Activated T-cell treated with anti-CD3 and anti-CD28 coated beads, Interleukin-2, amount 50 U/mL, for 24 hours (primary cell): Measurements from ENCODE around the gene CERS6.

ENCODE experiments used
- DNase-seq: peaks from one replicate; pipeline ENCODE4 v3.0.0-alpha.2; 2020
- H3K27ac Mint-ChIP-seq: 2 replicates; pipeline ENCODE4 v1.8.0; 2020; ENCODE audit warnings: mild to moderate bottlenecking, mixed read lengths
- H3K27me3 Mint-ChIP-seq: 2 replicates; pipeline ENCODE4 v1.8.0; 2020; ENCODE audit warnings: mixed read lengths
- H3K36me3 Mint-ChIP-seq: 2 replicates; pipeline ENCODE4 v1.8.0; 2020; ENCODE audit warnings: low read depth, mixed read lengths
- H3K4me1 Mint-ChIP-seq: 2 replicates; pipeline ENCODE4 v1.8.0; 2020; ENCODE audit warnings: low read depth, mixed read lengths
- H3K4me3 Mint-ChIP-seq: 2 replicates; pipeline ENCODE4 v1.8.0; 2020; ENCODE audit warnings: mild to moderate bottlenecking, moderate library complexity, mixed read lengths
- H3K9me3 Mint-ChIP-seq: 2 replicates; pipeline ENCODE4 v1.8.0; 2020; ENCODE audit warnings: mixed read lengths

The CERS6 gene

DNA sequence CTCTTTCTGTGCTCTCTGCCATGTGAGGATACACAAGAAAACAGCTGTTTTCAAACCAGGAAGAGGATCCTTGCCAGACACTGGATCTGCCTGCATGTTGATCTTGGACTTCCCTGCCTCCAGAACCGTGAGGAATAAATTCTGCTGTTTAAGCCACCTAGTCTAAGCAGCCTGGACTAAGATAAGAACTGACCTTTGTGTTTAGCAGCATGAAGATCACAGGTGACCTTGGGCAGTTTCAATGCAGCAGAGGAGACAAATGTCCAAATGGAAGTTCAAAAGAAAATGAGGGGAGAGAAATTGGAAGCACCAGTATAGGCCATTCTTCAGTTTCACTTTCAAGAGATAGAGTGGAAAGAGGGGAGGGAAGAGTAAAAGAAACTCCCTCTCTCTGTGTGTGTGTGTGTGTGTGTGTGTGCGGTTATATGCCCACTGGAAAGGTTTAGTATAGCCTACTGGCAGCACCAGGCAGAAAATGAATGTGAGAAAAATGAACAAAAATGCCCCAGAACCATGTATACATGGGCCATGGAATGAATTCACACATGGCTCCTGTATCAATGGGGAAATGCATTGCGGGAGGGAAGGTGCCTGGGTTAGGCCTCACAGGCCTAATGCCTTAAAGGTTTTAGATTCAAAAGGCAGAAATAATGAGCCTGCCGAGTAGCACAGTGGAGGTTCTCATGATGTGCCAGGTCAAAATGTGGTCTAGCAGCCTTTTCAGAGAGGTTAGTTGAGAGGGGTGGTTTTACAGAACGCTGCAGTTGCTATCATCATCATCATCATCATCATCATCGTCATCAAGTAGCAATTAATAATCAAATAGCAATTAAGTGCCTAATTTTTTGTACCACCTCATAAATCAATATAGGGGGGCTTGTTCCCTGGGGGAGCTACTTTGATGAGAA is 1.1 kb upstream of the CERS6 start:
- no peaks in the 10 kb centered on the region for H3K9me3 Mint-ChIP-seq
- no peak overlapping the region for H3K27ac Mint-ChIP-seq
- peaks cover 44% of the 10 kb centered on the region for H3K4me1 Mint-ChIP-seq
- no peaks in the 10 kb centered on the region for H3K27me3 Mint-ChIP-seq
- H3K36me3 Mint-ChIP-seq: peaks cover 10% of the 10 kb centered on the region
- no peak overlapping the region for H3K4me3 Mint-ChIP-seq
- no peak for DNase-seq

DNA sequence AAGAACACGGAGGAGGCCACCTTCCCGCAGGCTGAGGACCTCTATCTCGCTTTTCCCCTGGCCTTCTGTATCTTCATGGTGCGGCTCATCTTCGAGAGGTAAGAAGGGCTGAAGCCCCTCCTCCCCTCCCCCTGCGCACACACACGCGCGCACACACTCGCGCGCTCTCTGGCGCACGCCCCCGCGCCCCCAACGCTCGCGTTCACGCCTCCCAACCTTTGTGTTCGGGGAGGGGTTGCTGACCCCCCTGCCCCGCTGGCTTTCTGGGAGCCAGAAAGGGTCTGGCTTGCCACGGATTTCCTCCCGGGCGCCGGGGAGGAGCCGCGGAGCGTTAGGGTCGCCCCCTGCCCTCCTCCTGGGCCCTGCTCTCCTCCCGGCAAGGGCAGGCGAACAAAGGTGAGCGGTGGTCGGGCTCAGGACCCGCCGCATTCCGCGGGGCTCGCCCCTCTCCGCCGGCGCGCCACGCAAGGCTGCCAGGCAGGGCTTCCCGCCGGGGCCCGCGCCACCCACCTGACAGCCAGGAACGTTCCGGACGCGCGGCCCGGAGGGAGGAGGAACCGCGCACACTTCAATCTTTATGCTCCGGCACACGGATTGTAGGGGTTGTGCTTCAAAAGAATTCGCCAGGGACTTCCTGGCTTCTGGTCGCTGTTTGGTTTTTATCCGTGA is 583 bp downstream of the CERS6 start:
- Mint-ChIP-seq H3K4me3 (peak overlapping the region; percentile 79), H3K9me3 (no peaks in the 10 kb centered on the region), H3K4me1 (peaks cover 46% of the 10 kb centered on the region), H3K27ac (peak overlapping the region; percentile 55), H3K36me3 (peaks cover 13% of the 10 kb centered on the region), H3K27me3 (no peaks in the 10 kb centered on the region)
- DNase-seq: no peak

DNA sequence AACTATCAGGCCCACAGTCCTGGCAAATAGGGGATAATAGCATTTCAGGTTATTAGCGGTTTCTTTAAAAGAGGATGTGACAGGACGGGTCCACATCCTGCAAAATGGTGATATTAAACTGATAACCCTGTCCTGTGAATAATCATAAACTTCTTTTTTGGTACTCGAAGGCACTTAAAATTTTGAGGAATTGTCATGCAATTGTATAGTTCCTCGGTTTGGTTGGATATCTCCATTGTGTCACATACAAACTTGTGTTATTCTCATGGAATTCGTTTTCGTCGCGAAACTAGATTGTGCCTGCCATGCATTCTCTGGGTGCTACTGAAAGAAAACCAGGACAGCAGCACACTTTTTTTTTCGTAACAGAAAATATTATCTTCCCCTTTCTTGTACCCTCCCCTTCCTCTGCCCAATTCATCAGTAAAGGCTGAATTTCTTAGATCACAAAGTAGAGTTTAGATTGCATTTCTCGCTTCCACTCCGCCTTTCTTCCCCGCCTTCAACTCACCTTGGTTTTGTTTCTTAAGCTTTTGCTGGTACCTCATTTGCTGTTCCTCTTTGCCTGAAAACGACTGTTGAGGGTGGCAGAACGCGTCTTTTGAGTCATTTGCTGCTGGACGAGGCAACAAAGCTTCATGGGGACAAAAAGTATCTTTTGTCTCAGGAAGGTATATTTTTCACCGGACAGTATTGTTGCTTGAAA is 1.3 kb downstream of the CERS6 start:
- DNase-seq: no peak
- Mint-ChIP-seq H3K27ac (peak overlapping the region; percentile 28), H3K4me3 (peak overlapping the region; percentile 79)

DNA sequence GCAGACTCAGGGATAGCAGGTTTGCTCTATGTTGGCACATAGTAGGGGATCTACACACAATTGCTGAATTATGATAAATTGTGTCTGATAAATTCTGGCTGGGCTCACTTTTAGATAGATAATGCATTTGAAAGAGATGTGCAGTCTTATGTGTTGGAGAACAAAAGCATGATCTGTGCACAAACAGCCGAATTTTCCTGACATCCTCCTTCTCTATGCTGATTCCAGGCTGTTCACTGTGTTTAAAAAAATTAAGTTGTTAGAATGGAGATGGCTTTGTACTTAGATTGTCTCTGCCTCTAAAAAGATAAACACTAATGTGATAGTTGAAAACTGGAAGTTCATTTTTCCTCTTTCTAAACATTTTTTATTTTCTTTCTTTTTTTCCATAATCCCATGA is 2.1 kb downstream of the CERS6 start:
- DNase-seq: no peak
- Mint-ChIP-seq H3K27me3 (no peaks in the 10 kb centered on the region), H3K4me1 (peaks cover 54% of the 10 kb centered on the region), H3K27ac (no peak overlapping the region), H3K36me3 (peaks cover 22% of the 10 kb centered on the region), H3K4me3 (peak overlapping the region; percentile 79), H3K9me3 (no peaks in the 10 kb centered on the region)

More for the DNA sequence above, 1.3 kb downstream of the CERS6 start:
- H3K36me3 Mint-ChIP-seq: peaks cover 20% of the 10 kb centered on the region
- H3K4me1 Mint-ChIP-seq: peaks cover 49% of the 10 kb centered on the region
- H3K9me3 Mint-ChIP-seq: no peaks in the 10 kb centered on the region
- no peaks in the 10 kb centered on the region for H3K27me3 Mint-ChIP-seq

DNA sequence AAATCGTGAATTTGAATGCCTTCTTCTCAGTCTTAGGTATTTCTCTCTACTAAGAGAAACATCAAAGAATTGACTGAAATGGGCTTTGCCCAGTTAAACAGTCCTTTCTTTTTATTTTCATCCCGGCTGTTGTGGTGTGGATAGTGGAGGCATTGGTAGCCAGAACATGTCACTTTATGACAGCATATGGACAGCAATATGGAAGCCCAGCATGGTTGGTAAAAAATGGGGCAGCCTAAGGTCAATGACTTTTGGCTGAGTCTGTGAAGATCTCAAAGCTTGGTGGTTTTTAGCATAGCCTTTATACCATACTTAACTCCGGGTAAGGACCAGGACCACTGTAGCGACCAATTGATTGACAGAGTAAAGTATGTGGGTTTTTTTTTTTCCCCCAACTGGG is 3.2 kb downstream of the CERS6 start:
- H3K4me1 Mint-ChIP-seq: peaks cover 54% of the 10 kb centered on the region
- H3K9me3 Mint-ChIP-seq: no peaks in the 10 kb centered on the region
- no peaks in the 10 kb centered on the region for H3K27me3 Mint-ChIP-seq
- H3K4me3 Mint-ChIP-seq: no peak overlapping the region
- H3K36me3 Mint-ChIP-seq: peaks cover 22% of the 10 kb centered on the region
- no peak overlapping the region for H3K27ac Mint-ChIP-seq
- no peak for DNase-seq

DNA sequence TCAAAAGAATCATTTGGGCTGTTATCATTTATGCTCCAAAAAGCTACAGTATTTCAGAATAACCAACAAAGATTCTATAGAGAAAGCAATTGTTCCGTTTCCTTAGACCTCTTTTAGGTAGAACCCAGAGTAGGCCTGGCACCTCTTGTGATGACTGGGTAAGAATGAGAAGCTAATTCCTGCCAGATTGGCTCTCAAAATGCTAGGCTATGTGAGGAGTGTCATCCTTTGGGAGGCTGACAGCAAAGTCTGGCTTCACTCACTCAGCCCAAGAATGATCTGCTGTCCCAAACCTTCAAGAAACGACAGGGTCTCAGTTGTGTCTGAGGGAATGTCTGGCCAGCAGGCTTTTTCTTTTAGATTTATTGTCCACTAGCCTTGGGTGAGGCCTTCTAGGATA is 4.5 kb downstream of the CERS6 start:
- DNase-seq: no peak
- peaks cover 22% of the 10 kb centered on the region for H3K36me3 Mint-ChIP-seq
- H3K4me1 Mint-ChIP-seq: peaks cover 67% of the 10 kb centered on the region
- H3K27me3 Mint-ChIP-seq: no peaks in the 10 kb centered on the region
- no peak overlapping the region for H3K27ac Mint-ChIP-seq
- H3K4me3 Mint-ChIP-seq: no peak overlapping the region
- H3K9me3 Mint-ChIP-seq: no peaks in the 10 kb centered on the region

DNA sequence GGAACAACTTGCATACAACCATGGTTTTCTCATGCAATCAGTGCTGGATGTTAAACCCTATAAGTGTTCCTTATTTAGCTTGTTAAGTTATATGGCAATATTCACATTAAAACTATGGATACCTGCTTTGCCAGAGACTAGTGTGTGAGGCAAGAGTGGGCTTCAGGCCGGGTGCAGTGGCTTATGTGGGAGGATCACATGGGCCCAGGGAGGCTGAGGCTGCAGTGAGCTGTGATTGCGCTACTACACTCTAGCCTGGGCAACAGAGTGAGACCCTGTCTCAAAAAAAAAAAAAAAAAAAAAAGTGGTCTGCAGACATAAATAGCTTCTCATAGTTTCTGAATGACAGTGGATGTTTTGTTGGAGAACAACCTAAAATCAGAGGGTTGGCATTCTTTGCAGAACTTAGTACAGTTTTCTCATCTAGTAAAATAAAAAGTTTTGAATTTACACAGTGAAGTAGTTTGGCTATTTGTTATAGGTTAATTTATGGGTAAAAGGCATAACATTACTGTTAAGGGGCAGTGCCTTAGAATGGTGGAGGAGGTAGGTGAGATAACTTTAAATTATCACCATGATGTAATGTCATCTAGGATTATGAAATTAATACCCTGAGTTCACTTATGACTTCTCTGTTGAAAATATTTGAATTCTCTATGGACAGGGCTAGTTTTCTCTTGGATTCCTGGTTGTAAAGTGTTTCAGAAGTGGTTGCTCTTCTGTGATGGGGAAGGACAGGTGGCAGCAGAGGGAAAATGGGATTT is 5.3 kb downstream of the CERS6 start:
- Mint-ChIP-seq H3K27ac (no peak overlapping the region), H3K4me3 (no peak overlapping the region), H3K27me3 (no peaks in the 10 kb centered on the region), H3K36me3 (peaks cover 22% of the 10 kb centered on the region), H3K9me3 (no peaks in the 10 kb centered on the region), H3K4me1 (peaks cover 73% of the 10 kb centered on the region)
- DNase-seq: no peak

DNA sequence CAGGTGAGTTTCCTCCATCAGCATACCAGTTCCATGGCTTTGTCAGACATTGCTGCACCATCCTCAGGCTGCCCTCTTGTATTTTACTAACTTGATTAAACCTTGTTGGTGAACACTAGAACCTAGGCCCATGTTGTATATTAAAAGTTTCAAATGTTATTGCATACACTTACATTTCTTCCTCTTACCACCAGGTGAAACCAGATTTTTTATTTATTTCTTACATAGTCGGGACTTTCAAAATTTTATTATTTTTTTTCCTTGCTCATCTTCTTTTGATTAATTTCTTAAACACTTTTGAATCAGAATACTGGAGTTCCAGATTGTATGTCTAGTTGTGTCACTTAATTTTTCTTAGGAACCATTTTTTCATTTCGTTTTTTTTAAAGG is 5.9 kb downstream of the CERS6 start:
- Mint-ChIP-seq H3K27ac (no peak overlapping the region), H3K27me3 (no peaks in the 10 kb centered on the region), H3K4me1 (peaks cover 79% of the 10 kb centered on the region), H3K4me3 (no peak overlapping the region), H3K9me3 (no peaks in the 10 kb centered on the region), H3K36me3 (peaks cover 22% of the 10 kb centered on the region)
- no peak for DNase-seq

DNA sequence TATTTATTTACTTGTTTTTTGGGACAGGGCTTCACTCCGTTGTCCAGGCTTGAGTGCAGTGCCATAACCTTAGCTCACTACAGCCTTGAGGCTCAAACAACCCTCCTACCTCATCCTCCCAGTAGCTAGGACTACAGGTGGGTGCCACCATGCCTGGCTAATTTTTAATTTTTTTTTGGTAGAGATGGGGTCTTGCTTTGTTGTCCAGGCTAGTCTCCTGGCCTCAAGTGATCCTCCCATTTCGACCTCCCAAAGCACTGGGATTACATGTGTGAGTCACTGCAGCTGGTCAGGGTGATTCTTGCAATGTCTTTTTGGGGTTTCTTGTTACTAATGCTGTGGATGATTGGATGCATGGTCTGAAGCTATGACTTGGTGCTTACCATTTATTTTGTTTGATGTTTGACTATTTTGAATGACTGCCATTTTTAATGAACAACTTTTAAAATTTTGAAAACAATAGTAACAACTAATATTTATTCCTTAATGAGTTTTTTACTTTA is 6.5 kb downstream of the CERS6 start:
- Mint-ChIP-seq H3K4me1 (peaks cover 82% of the 10 kb centered on the region), H3K4me3 (no peak overlapping the region), H3K27me3 (no peaks in the 10 kb centered on the region), H3K9me3 (no peaks in the 10 kb centered on the region), H3K36me3 (peaks cover 16% of the 10 kb centered on the region), H3K27ac (no peak overlapping the region)
- no peak for DNase-seq

DNA sequence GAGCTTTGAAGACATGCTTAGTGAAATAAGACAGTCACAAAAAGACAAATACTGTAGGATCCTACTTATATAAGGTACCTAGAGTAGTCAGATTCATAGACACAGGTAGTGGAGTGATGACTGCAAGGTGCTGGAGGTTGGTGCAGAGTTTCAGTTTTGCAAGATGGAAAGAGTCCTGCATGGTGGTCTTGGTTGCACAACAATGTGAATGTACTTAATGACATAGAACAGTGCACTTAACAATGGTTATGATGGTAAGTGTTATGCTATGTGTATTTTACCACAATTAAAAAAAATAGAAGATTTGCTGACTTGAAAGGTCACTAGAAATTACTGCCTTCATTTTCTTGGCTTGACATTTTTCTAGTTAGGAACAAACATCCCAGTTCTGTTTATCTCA is 9.5 kb downstream of the CERS6 start:
- H3K27me3 Mint-ChIP-seq: no peaks in the 10 kb centered on the region
- no peak for DNase-seq
- no peak overlapping the region for H3K4me3 Mint-ChIP-seq
- no peaks in the 10 kb centered on the region for H3K9me3 Mint-ChIP-seq
- no peak overlapping the region for H3K27ac Mint-ChIP-seq
- H3K36me3 Mint-ChIP-seq: peaks cover 12% of the 10 kb centered on the region
- peaks cover 82% of the 10 kb centered on the region for H3K4me1 Mint-ChIP-seq

DNA sequence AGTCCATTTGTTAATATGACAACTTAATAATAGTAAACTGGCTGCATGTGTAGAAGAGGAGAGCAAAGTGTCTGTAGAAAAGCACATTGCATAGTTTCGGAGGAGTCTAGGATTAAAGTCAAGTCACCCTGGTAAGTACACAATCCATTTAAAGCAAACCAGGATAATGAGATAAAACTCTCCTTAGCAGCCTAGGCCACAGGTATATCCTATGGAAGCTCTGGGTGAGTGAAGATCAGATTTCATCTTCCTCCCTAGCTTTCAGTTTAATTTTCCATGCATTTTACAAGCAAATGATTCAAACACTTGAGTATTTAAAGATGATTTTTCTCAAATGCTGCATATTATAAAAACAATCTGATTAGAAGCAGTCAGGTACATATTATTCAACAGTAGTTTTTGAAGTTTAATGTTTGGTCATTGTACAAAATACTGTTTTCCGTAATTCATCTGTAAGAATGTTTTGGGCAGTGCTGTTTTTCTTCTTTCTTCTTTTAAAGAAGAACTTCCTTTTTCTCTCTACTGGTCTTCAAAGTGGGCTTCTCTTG is 10.2 kb downstream of the CERS6 start:
- Mint-ChIP-seq H3K36me3 (peaks cover 12% of the 10 kb centered on the region), H3K4me1 (peaks cover 79% of the 10 kb centered on the region), H3K4me3 (peak overlapping the region; percentile 29), H3K9me3 (no peaks in the 10 kb centered on the region), H3K27me3 (no peaks in the 10 kb centered on the region), H3K27ac (peak overlapping the region; percentile 57)
- DNase-seq: no peak

DNA sequence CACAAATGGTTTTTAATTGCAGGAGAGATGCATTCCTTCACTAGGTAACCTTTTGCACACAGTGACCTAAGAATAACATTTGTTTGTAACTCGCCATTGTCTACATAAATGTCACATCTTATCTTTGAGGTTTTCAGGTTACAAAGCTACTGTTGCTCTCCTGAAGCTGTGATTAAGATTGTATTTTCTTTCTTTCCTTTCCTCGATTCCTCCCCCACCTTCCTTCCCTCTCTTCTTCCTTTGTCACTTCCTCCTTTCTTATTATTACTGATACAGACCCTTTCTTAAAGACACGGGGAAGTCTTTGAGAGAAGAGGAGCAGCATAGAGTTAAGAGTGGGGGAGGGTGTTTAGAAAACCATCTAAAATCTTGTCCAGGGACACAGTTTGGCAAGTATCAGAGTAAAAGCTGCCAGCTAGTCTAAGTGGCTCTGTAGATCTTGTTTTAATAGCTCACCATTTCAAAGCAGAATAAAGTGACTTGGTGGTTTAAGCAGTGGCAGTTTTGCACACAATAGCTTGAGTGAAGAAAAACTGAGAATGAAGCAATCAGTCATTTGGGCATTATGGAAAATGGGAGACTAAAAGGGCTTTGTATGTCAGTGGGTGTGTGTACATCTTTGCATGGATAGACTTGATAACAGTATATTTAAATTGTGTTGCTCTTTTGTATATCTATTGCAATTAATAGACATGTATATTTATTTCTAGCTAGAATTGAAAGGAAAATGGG is 10.9 kb downstream of the CERS6 start:
- Mint-ChIP-seq H3K4me1 (peaks cover 76% of the 10 kb centered on the region), H3K4me3 (peak overlapping the region; percentile 29), H3K36me3 (peaks cover 8% of the 10 kb centered on the region), H3K9me3 (no peaks in the 10 kb centered on the region), H3K27ac (peak overlapping the region; percentile 57), H3K27me3 (no peaks in the 10 kb centered on the region)
- DNase-seq: no peak

DNA sequence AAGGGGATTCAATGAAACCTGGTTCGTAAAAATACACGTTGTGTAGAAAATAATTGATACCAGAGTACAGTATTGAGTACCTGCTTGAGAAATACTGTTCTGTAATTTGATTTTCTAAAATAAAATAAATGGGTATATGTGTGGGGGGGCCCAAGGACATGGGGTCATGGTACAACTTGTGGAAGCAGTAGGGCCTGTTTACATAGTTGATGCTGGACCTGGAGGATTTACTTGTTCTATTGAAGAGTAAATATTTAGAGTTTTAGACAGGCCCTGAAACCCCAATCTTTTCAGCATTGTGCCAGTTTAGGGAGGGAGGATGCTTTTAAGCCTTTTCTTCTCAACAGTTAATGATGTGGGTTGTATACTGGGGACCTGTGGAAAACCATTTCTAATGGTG is 11.7 kb downstream of the CERS6 start:
- Mint-ChIP-seq H3K4me3 (no peak overlapping the region), H3K27ac (no peak overlapping the region), H3K36me3 (peaks cover 3% of the 10 kb centered on the region), H3K27me3 (no peaks in the 10 kb centered on the region), H3K4me1 (peaks cover 73% of the 10 kb centered on the region), H3K9me3 (no peaks in the 10 kb centered on the region)
- no peak for DNase-seq
